Smooth muscle cell (in vitro differentiated cells): Measurements from ENCODE around the gene LCE3A. TPM values are rescaled to one million over a fixed set of nuclear protein-coding genes. Genes with fewer than 3 reads are reported as not detected.
"Not testable (repeated sequence)": the region's sequence is repeated elsewhere in the genome, so short reads cannot be mapped to it uniquely, and the experiment has no call there.

ENCODE experiments used
- DNase-seq: peaks from one replicate; lab custom pipeline; 2025; ENCODE audit not compliant: unreplicated experiment; lab: John Stamatoyannopoulos, UW
- H2AFZ ChIP-seq: fragments of 200-600 bp; sonication (generic); 2 replicates; pipeline ENCODE4 v1.6.0; 2016; ENCODE audit warnings: antibody characterized with exemption, low read depth, mild to moderate bottlenecking
- H3F3A ChIP-seq: fragments of 200-600 bp; sonication (generic); 2 replicates; pipeline ENCODE4 v1.6.0; 2017; ENCODE audit warnings: antibody characterized with exemption, low read depth
- H3K27ac ChIP-seq: fragments of 200-600 bp; sonication (generic); 2 replicates; pipeline ENCODE4 v1.5.1; 2016; ENCODE audit warnings: low read depth, mild to moderate bottlenecking
- H3K27me3 ChIP-seq: fragments of 200-600 bp; sonication (generic); 2 replicates; pipeline ENCODE4 v1.6.1; 2016; ENCODE audit warnings: low read depth, mild to moderate bottlenecking
- H3K36me3 ChIP-seq: fragments of 200-600 bp; sonication (generic); 2 replicates; pipeline ENCODE4 v1.5.1; 2016; ENCODE audit warnings: low read depth
- H3K4me1 ChIP-seq: fragments of 200-600 bp; sonication (generic); 2 replicates; pipeline ENCODE4 v1.5.1; 2016; ENCODE audit warnings: low read depth
- H3K4me2 ChIP-seq: fragments of 200-600 bp; sonication (generic); 2 replicates; pipeline ENCODE4 v1.6.0; 2016; ENCODE audit warnings: mild to moderate bottlenecking
- H3K4me3 ChIP-seq: fragments of 200-600 bp; sonication (generic); 2 replicates; pipeline ENCODE4 v1.5.1; 2016; ENCODE audit warnings: mild to moderate bottlenecking
- H3K79me2 ChIP-seq: fragments of 200-600 bp; sonication (generic); 2 replicates; pipeline ENCODE4 v1.6.0; 2016; ENCODE audit warnings: low read depth, mild to moderate bottlenecking
- H3K9ac ChIP-seq: fragments of 200-600 bp; sonication (generic); 2 replicates; pipeline ENCODE4 v1.6.0; 2016; ENCODE audit warnings: low read depth
- H3K9me3 ChIP-seq: fragments of 200-600 bp; sonication (generic); replicated peaks from 2 replicates; pipeline ENCODE4 v1.5.1; 2016; ENCODE audit warnings: low read depth
- H4K20me1 ChIP-seq: fragments of 200-600 bp; sonication (generic); 2 replicates; pipeline ENCODE4 v1.6.0; 2016; ENCODE audit warnings: low read depth
- WGBS: methylation state at CpG from one replicate; pipeline ENCODE4 v1.1.7; 2016; ENCODE audit warnings: low lambda C conversion rate; 5-methylcytosine and 5-hydroxymethylcytosine counted together
- polyA plus RNA-seq: library from polyadenylated mRNA; unstranded; fragments of >200 nt; fragmentation: Nextera tagmentation; extraction: Ambion mirVana; gene quantifications from 2 replicates; pipeline ENCODE4 v1.2.1, GENCODE V29; 2016
- total RNA-seq: library from RNA; depleted of rRNA; stranded (reverse); fragments of >200 nt; gene quantifications from 2 replicates; pipeline ENCODE4 v1.2.3, GENCODE V29; 2014
- TF ChIP-seq, protein P1 (sequence below): fragments of 200-600 bp; sonication (generic); IDR thresholded peaks from 2 replicates; pipeline ENCODE4 v1.5.1; 2017; ENCODE audit warnings: borderline replicate concordance, mild to moderate bottlenecking, antibody characterized with exemption; ENCODE audit not compliant: insufficient read depth, poor library complexity, severe bottlenecking

LCE3A gene
- total and polyA plus RNA-seq, 2 experiments from 2014 or later: not detected

DNA sequence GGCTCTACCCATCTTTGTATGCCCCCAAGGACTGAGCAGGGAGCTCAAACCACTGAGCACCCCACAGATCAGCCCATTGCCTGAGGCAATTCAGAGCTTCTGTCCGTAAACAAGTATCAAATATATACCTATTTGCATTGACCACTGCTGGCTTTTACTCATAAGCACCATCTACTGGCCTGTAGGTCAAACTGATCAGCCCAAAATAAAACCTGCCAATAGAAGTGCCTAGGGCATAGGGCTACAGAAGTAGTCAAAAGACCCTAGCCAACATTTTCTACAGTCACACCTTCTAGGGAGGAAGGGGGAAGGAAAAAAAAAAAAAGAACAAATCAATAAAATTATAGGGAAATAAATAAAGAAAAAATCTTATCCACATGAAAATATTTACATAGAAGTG lies 37.3 kb downstream of the LCE3A start:
- TF ChIP-seq, protein P1, sequence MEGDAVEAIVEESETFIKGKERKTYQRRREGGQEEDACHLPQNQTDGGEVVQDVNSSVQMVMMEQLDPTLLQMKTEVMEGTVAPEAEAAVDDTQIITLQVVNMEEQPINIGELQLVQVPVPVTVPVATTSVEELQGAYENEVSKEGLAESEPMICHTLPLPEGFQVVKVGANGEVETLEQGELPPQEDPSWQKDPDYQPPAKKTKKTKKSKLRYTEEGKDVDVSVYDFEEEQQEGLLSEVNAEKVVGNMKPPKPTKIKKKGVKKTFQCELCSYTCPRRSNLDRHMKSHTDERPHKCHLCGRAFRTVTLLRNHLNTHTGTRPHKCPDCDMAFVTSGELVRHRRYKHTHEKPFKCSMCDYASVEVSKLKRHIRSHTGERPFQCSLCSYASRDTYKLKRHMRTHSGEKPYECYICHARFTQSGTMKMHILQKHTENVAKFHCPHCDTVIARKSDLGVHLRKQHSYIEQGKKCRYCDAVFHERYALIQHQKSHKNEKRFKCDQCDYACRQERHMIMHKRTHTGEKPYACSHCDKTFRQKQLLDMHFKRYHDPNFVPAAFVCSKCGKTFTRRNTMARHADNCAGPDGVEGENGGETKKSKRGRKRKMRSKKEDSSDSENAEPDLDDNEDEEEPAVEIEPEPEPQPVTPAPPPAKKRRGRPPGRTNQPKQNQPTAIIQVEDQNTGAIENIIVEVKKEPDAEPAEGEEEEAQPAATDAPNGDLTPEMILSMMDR: no peak
- no peak for DNase-seq

DNA sequence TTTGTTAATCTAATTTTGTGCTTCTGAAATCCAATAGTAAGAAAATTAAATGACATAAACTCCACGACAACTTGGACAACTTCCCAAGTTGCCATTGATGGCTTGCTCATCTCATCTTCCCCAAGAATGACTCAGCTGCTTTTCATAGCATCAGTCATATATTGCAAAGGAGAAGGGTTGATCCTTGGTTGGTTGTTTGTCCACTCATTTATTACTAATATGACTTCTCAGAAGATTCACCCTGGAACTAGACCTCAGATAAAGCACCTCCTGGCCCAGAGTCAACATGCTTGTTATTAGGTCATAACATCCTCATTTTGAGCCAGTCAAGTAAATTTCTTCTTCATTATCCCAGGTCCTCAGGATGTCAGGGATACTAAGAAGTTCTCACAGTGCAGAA lies 40.3 kb downstream of the LCE3A start:
- H2AFZ ChIP-seq: no peak overlapping the region
- H3K9me3 ChIP-seq: peaks cover 7% of the 10 kb centered on the region
- no peaks in the 10 kb centered on the region for H3K36me3 ChIP-seq
- no peak overlapping the region for H3K4me2 ChIP-seq
- H3K4me1 ChIP-seq: no peaks in the 10 kb centered on the region
- H3K27ac ChIP-seq: no peak overlapping the region
- H3K9ac ChIP-seq: no peak overlapping the region
- 61% methylated on average over 1 of the region's 1 CpG for WGBS
- TF ChIP-seq, protein P1: no peak
- no peak for DNase-seq
- H3K4me3 ChIP-seq: no peak overlapping the region
- no peaks in the 10 kb centered on the region for H3K27me3 ChIP-seq
- H3K79me2 ChIP-seq: no peaks in the 10 kb centered on the region
- H4K20me1 ChIP-seq: no peaks in the 10 kb centered on the region
- H3F3A ChIP-seq: no peaks in the 10 kb centered on the region

More for the DNA sequence above, 37.3 kb downstream of the LCE3A start:
- WGBS: 69% methylated on average over 1 of the region's 1 CpG
- no peaks in the 10 kb centered on the region for H4K20me1 ChIP-seq
- H2AFZ ChIP-seq: no peak overlapping the region
- H3K27me3 ChIP-seq: no peaks in the 10 kb centered on the region
- H3K4me3 ChIP-seq: no peak overlapping the region
- H3K27ac ChIP-seq: no peak overlapping the region
- no peaks in the 10 kb centered on the region for H3F3A ChIP-seq
- H3K4me1 ChIP-seq: no peaks in the 10 kb centered on the region
- H3K9me3 ChIP-seq: no peaks in the 10 kb centered on the region
- no peak overlapping the region for H3K9ac ChIP-seq
- H3K36me3 ChIP-seq: no peaks in the 10 kb centered on the region
- no peak overlapping the region for H3K4me2 ChIP-seq
- H3K79me2 ChIP-seq: no peaks in the 10 kb centered on the region

DNA sequence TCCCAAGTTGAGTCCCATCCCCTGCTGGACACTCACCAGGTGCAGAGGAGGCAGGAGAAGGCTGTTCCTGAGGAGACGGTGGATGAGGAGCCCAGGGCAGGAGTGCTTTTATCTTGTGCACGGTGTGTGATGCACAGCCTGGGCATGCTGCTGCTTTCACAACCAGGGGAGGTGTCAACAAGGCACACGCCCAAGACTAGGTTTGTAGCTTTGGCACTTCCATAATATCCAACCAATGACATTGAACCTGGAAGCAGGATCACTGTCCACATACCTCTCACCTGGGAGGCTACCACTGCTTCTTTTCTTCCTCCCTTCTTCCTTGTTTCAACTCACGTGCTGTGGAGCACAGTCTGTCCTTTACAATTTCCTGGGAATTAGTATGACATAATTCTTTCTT lies 42.5 kb downstream of the LCE3A start, which contains the start of gene LCE3D:
LCE3D (minus strand) TSS at position 84 of the 400 bp plus-strand sequence. CDS start 580 bp downstream, outside the sequence.
- Histone ChIP-seq H3K9ac (no peak within 1 kb of the TSS), H3K4me1 (no peaks in the 10 kb centered on the region), H3F3A (no peaks in the 10 kb centered on the region), H3K4me3 (no peak within 1 kb of the TSS), H3K27ac (no peak within 1 kb of the TSS), H3K36me3 (no peaks in the 10 kb centered on the region), H2AFZ (no peak within 1 kb of the TSS), H3K79me2 (no peaks in the 10 kb centered on the region), H3K9me3 (peaks cover 7% of the 10 kb centered on the region), H4K20me1 (no peaks in the 10 kb centered on the region), H3K4me2 (no peak within 1 kb of the TSS), H3K27me3 (no peaks in the 10 kb centered on the region)
- 53% methylated on average over 4 of the region's 4 CpGs for WGBS
- TF ChIP-seq, protein P1: no peak
- no peak for DNase-seq

DNA sequence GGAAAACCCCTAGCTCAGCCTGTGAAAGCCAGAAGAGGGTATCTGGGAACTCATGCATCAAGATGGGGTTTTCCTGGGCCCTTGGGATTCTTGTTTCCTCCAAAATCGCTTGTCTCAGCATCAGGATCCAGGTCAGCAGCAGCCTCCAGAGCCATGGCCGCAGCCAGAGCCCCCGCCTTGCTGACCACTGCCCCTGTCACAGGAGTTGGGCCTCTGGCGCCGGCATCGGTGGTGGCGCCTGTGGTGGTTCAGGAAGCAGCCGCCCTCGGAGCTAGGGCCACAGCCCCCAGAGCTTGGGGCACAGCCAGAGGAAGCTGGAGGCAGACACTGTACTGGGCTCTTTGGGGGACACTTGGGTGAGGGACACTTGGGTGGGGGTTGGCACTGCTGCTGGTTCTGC lies 43.4 kb downstream of the LCE3A start:
- not testable (repeated sequence) for H3K27me3 ChIP-seq, H3K4me2 ChIP-seq, H3K36me3 ChIP-seq, H3K79me2 ChIP-seq, H4K20me1 ChIP-seq, DNase-seq, H3K4me1 ChIP-seq, H3F3A ChIP-seq, H3K9me3 ChIP-seq, H3K9ac ChIP-seq, H2AFZ ChIP-seq, H3K4me3 ChIP-seq, H3K27ac ChIP-seq
- WGBS: 73% methylated on average over 9 of the region's 9 CpGs
